Regular cardiac myocyte (primary cell): ENCODE measurements around the gene TMEM223. TPM values are rescaled to one million over a fixed set of nuclear protein-coding genes. Genes with fewer than 3 reads are reported as not detected.

ENCODE experiments used
- total RNA-seq: library from RNA; depleted of rRNA; stranded (reverse); fragments of >200 nt; gene quantifications from 2 replicates; pipeline ENCODE4 v1.2.3, GENCODE V29; 2014

Gene TMEM223, protein sequence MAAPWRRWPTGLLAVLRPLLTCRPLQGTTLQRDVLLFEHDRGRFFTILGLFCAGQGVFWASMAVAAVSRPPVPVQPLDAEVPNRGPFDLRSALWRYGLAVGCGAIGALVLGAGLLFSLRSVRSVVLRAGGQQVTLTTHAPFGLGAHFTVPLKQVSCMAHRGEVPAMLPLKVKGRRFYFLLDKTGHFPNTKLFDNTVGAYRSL
- 18.6 and 20.9 TPM in 2 replicates for total RNA-seq

GRCh38 chr11:62791501-62792201 lies at the start of gene TMEM223:
Gene TMEM223, minus strand, starts transcription at chr11:62792006. Its CDS starts 12 bp downstream, at chr11:62791994.

DNA sequence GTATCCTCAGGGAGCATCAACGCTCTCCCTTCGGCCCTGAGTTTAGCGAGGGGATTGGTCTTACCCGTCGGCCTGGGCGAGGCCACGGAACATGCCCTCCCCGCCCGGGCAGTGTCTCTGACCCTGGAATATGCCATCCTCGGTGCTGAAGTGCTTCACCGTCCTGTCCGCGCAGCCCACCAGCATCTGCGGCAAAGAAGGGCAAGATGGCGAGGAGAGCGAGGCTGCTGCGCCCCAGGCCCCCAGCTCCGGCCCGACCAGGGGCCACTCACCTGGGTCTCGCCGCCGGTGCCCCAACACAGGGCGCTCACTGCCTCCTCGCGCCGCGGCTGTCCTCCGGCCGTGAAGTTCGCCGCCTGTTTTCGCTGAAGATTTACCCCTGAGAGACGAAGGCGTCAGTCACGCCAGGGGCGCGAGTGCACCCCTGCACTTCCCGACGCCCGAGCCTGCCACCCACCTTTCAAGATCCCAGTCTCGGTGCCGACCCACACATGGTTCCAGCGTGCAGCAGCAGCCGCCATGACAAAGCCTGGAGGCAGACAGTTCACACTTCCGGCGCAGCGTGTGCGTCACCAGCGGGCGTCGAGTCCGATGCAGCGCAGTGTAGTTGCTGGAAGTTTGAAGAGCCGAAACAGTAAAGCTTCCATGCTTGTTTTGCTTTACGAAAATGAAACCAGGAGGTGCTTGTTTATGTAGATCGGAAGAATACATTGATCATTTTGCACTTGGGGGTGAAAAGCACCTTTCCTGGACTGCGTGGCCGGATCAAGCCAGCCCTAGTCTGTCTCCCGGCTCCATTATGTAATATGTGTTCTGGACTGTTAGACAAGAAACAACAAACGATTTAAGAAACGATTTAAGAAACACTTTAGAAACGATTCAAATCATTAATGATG lies 47.5 kb upstream of the TMEM223 start, which contains the start of gene WDR74:
Gene WDR74 (minus strand): TSS at position 541 of the 896 bp plus-strand sequence. CDS start 20 bp downstream, at position 521.

DNA sequence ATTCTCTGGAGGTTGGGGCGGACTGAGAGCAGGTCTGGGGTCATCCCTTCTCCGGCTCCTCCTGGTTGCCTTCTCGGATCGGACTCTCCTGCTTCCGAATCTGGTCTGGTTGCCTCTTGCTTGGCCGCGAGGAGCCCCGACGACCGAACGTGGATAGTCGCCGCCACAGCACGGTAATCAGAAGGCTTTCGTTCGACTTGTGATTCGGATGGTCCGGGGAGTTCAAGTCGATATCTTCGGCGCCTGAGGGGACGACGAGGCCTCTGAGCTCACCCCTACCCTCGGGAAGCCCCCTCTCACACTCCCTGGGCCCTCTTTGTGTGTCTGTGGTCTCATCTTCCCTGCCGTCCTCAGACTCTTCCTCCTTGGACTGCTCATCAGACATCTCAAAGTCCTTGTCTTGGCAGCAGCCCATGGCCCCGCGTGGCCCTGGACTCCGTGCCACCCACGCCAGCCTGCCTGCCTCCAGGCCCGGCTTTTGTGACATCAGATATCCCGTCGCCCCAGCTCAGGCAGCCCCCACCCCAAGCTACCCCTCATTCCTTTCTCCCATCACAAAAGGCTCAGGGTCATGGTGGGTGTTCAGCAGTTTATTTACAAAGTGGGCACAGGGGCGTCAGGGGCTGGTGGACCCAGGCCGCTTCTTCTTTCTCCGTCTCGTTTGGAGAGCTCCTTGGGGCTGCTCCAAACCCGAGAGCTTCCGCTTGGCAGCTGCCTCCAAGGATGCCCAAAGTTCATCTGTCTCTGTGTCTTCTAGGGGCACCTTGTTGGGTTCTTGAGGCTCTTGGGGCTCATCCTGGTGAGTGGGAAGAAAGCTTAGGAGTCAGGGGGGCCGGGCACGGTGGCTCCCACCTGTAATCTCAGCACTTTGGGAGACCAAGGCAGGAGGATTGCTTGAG lies 40.8 kb upstream of the TMEM223 start, which contains the start of gene TEX54:
Gene TEX54 (minus strand): TSS at position 506 of the 899 bp plus-strand sequence.

DNA sequence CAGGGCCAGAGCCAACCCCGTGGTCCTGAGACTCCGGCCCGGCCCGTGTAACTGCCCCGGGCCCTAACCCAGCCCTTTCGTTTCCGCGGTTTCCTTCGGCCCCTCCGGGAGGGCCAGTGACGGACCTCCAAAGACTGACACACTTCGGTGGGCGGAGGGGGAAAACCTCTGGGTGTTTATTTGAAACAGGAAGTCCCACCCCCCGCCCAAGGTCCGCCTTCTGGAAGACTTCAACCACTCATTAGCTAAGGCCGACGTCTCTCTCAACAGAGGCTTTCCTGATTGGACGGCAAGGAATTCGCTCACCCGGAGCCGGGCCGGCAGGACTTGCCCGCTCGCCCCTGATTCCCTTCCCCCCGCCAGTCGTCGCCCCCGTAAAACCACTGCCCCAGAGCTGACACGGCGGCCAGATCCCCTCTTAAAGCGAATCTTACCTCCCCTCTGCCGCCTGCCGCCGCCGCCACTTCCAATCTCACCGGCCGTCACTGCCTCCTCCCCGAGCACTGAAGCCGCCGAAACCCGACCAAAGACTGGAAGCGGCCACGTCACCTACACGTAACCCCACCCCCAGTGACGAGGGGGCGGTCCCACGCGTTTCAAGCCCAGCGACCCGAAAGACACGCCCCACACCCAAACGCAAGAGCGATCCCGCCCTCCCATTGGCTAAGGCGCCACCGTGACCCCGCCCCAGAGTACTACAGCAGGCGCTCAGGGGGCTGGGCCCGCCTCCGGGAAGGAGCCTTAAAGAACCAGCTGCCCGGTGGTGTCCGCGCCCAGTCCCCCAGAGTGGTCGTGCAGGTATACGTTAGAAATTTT lies 39.9 kb upstream of the TMEM223 start, which contains the start of gene STX5:
Gene STX5 (minus strand): TSS at position 532 of the 816 bp plus-strand sequence. CDS start 808 bp downstream, outside the sequence.

GRCh38 chr11:62805076-62805892 lies 13.5 kb upstream of the TMEM223 start, which contains the start of gene NXF1:
Gene NXF1, minus strand, starts transcription at chr11:62805440. Its CDS starts 84 bp downstream, at chr11:62805356.

DNA sequence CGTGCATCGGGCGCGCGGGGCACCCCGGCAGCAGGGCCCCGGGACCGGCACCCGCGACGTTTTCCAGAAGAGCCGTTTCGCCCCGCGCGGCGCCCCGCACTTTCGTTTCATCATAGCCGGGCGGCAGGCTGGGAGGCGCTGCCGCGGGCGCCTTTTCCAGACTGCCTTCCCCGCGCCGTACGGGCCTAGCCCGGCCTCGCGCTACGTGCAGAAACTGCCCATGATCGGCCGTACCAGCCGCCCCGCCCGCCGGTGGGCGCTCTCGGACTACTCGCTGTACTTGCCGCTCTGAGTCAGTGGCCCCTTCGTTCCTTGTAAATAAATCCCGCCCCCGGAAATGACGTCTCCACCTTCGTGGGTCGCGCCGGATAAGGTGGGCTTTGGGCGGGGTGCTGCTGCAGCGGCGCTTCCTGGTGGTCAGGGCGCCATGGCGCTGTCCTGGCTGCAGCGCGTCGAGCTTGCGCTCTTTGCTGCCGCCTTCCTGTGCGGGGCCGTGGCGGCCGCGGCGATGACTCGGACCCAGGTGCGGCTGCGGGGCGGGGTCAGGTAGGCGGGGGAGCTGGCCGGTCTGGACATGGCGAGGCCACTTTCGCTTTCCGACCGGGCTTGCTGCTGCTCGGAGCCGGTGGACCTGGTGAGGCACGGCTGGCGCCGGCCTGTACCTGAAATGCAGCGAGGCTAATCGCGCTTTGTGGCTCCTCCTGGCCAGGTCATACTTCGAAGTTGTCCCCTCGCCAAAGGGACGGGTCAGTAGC lies 4.6 kb downstream of the TMEM223 start, which contains the start of gene TMEM179B:
Gene TMEM179B (plus strand): TSS at position 398 of the 755 bp plus-strand sequence. CDS start 30 bp downstream, at position 428.

GRCh38 chr11:62771144-62772021 lies 20.4 kb downstream of the TMEM223 start, which contains the start of gene TAF6L:
Gene TAF6L, plus strand, starts transcription at chr11:62771396. Its CDS starts 4,388 bp downstream, at chr11:62775784.

GRCh38 chr11:62753736-62754603 lies 37.8 kb downstream of the TMEM223 start, which contains the start of gene ZBTB3:
Gene ZBTB3, minus strand, starts transcription at chr11:62754160. Its CDS starts 496 bp downstream, at chr11:62753664.

Other genes with a start within 250 kb of the TMEM223 start
- gene AHNAK, start 245.2 kb downstream of the TMEM223 start, total RNA-seq = 320 and 463 TPM in 2 replicates
- 1,480 and 1,535 TPM in 2 replicates for gene EEF1G, start 218.1 kb downstream of the TMEM223 start, total RNA-seq
- 6.2 and 7.9 TPM in 2 replicates for gene TUT1, start 200.5 kb downstream of the TMEM223 start, total RNA-seq
- gene MTA2, start 190.1 kb downstream of the TMEM223 start, total RNA-seq = 93.6 and 166 TPM in 2 replicates
- gene EML3, start 179.2 kb downstream of the TMEM223 start, total RNA-seq = 13.2 and 15.1 TPM in 2 replicates
- 2.0 and 3.1 TPM in 2 replicates for gene ROM1, start 178.7 kb downstream of the TMEM223 start, total RNA-seq
- 39.5 and 39.7 TPM in 2 replicates for gene B3GAT3, start 170.0 kb downstream of the TMEM223 start, total RNA-seq
- 233 and 273 TPM in 2 replicates for gene GANAB, start 145.4 kb downstream of the TMEM223 start, total RNA-seq
- gene INTS5, start 138.7 kb downstream of the TMEM223 start, total RNA-seq = 17.2 and 33.7 TPM in 2 replicates
- gene C11orf98, start 126.8 kb downstream of the TMEM223 start, total RNA-seq = 21.4 and 48.1 TPM in 2 replicates
- 9.8 and 11.0 TPM in 2 replicates for gene CSKMT, start 126.7 kb downstream of the TMEM223 start, total RNA-seq
- gene UQCC3, start 120.3 kb downstream of the TMEM223 start, total RNA-seq = 7.0 and 13.2 TPM in 2 replicates
- 2.5 and 3.7 TPM in 2 replicates for gene LBHD1, start 119.7 kb downstream of the TMEM223 start, total RNA-seq
- gene UBXN1, start 112.9 kb downstream of the TMEM223 start, total RNA-seq = 110 and 143 TPM in 2 replicates
- gene LRRN4CL, start 102.5 kb downstream of the TMEM223 start, total RNA-seq = 0.58 and 9.6 TPM in 2 replicates
- 48.3 and 54.4 TPM in 2 replicates for gene BSCL2, start 84.6 kb downstream of the TMEM223 start, total RNA-seq
- not detected in 2 replicates for gene GNG3, start 84.3 kb downstream of the TMEM223 start, total RNA-seq
- gene HNRNPUL2, start 64.5 kb downstream of the TMEM223 start, total RNA-seq = 5.6 and 6.1 TPM in 2 replicates
- gene TTC9C, start 63.5 kb downstream of the TMEM223 start, total RNA-seq = 28.4 and 30.4 TPM in 2 replicates
- 11.6 and 13.6 TPM in 2 replicates for gene ZBTB3, start 37.8 kb downstream of the TMEM223 start, total RNA-seq
- 45.1 and 76.1 TPM in 2 replicates for gene POLR2G, start 30.4 kb downstream of the TMEM223 start, total RNA-seq
- gene TAF6L, start 20.6 kb downstream of the TMEM223 start, total RNA-seq = 14.1 and 17.8 TPM in 2 replicates
- 34.9 and 46.5 TPM in 2 replicates for gene TMEM179B, start 4.6 kb downstream of the TMEM223 start, total RNA-seq
- 21.1 and 21.5 TPM in 2 replicates for gene NXF1, start 13.4 kb upstream of the TMEM223 start, total RNA-seq
- 27.6 and 39.3 TPM in 2 replicates for gene STX5, start 40.0 kb upstream of the TMEM223 start, total RNA-seq
- gene TEX54, start 40.8 kb upstream of the TMEM223 start, total RNA-seq = not detected in 2 replicates
- gene WDR74, start 47.6 kb upstream of the TMEM223 start, total RNA-seq = 40.3 and 59.8 TPM in 2 replicates
- gene SLC3A2, start 88.9 kb upstream of the TMEM223 start, total RNA-seq = 137 and 149 TPM in 2 replicates
- gene CHRM1, start 129.4 kb upstream of the TMEM223 start, total RNA-seq = not detected in 2 replicates
- not detected in 2 replicates for gene SLC22A6, start 193.0 kb upstream of the TMEM223 start, total RNA-seq
- gene SLC22A8, start 223.8 kb upstream of the TMEM223 start, total RNA-seq = not detected in 2 replicates